ENCODE data around the gene RNF208. TPM values are rescaled to one million over a fixed set of nuclear protein-coding genes. Genes with fewer than 3 reads are reported as not detected.

RNF208 gene
- total and polyA plus RNA-seq, 4 donors = 2.0 to 66.6 (median 33.7) TPM

- 43% methylated on average over 21 of the region's 21 CpGs for WGBS (ENCODE audit: insufficient coverage)
- H3K4me3 ChIP-seq (ENCODE audit: low read depth, low read length) = peak overlapping the region; percentile 80
- no peaks in the 10 kb centered on the region for H3K27me3 ChIP-seq (ENCODE audit: control insufficient read depth, insufficient read depth, low read length)
- peak in 1 of 6 donors; percentile 12 for DNase-seq (ENCODE audit: low read depth in 4 of 6, low spot score in 6 of 6)
- no peak overlapping the region for H3K27ac ChIP-seq (ENCODE audit: low read depth, low read length)
- peaks cover 37% of the 10 kb centered on the region for H3K36me3 ChIP-seq (ENCODE audit: control insufficient read depth, insufficient read depth, low read length)
- peaks cover 26% of the 10 kb centered on the region for H3K4me1 ChIP-seq (ENCODE audit: control insufficient read depth, insufficient read depth, low read length)
- H3K9me3 ChIP-seq (ENCODE audit: control insufficient read depth, insufficient read depth, low read length) = no peaks in the 10 kb centered on the region
Observed at GRCh38 chr9:137253717-137254623, 31.9 kb upstream of the RNF208 start.

GRCh38 chr9:137252555-137253506 lies 30.8 kb upstream of the RNF208 start:
- Histone ChIP-seq H3K27ac (ENCODE audit: low read depth, low read length) (no peak overlapping the region), H3K36me3 (ENCODE audit: control insufficient read depth, insufficient read depth, low read length) (peaks cover 28% of the 10 kb centered on the region), H3K4me3 (ENCODE audit: low read depth, low read length) (no peak overlapping the region), H3K27me3 (ENCODE audit: control insufficient read depth, insufficient read depth, low read length) (no peaks in the 10 kb centered on the region), H3K9me3 (ENCODE audit: control insufficient read depth, insufficient read depth, low read length) (no peaks in the 10 kb centered on the region), H3K4me1 (ENCODE audit: control insufficient read depth, insufficient read depth, low read length) (peaks cover 26% of the 10 kb centered on the region)
- DNase-seq (ENCODE audit: low read depth in 4 of 6, low spot score in 6 of 6) = no peak
- 81% methylated on average over 33 of the region's 35 CpGs for WGBS (ENCODE audit: insufficient coverage)

DNA sequence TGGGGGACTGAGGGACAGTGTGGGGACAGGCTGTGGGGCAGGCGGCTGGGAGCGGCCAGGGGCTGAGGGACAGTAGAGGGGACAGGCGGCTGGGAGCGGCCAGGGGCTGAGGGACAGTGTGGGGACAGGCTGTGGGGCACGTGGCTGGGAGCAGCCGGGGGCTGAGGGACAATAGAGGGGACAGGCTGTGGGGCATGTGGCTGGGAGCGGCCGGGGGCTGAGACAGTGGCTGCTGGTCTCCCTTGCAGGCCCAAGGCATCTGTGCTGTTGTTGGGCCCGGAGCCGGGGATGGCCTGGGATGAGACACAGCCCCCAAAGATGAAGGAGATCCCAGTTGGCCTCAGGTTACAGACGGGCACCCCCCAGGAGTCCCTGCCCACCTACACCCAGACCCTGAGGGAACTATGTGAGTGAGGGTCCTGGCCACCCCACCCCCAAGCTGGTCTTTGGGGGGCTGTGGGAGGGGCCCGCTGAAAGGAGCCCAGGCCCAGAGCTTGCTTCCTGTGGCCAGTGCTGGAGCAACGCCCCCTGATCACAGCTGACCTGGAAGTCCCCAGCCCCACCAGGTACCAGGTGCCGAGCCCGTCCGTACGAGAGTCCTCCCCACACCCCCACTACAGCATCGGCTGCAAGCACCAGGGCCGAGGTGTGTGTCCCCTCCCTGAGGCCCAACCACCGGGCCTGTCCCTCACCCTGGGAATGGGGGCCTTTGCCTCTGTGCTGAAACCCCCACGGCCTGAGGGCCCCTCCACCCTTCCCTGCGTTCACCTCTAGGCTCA lies 29.6 kb upstream of the RNF208 start:
- no peaks in the 10 kb centered on the region for H3K9me3 ChIP-seq (ENCODE audit: control insufficient read depth, insufficient read depth, low read length)
- DNase-seq (ENCODE audit: low read depth in 4 of 6, low spot score in 6 of 6) = no peak
- peaks cover 20% of the 10 kb centered on the region for H3K36me3 ChIP-seq (ENCODE audit: control insufficient read depth, insufficient read depth, low read length)
- no peak overlapping the region for H3K4me3 ChIP-seq (ENCODE audit: low read depth, low read length)
- no peak overlapping the region for H3K27ac ChIP-seq (ENCODE audit: low read depth, low read length)
- WGBS (ENCODE audit: insufficient coverage) = 65% methylated on average over 16 of the region's 22 CpGs
- no peaks in the 10 kb centered on the region for H3K27me3 ChIP-seq (ENCODE audit: control insufficient read depth, insufficient read depth, low read length)
- H3K4me1 ChIP-seq (ENCODE audit: control insufficient read depth, insufficient read depth, low read length) = peaks cover 21% of the 10 kb centered on the region

DNA sequence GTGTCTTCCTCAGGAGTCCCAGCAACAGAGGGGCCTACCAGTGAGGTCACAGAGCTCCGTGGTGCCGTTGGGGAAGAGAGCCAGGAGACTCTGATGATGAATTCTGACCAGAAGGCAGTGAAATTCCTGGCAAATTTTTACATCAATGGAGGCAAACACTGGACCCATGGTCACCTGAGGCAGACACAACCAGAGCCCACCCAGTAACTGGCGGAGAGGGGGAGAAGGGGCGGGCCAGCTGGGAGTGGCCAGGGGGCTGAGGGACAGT lies 29.1 kb upstream of the RNF208 start, which contains the start of gene STPG3:
Gene STPG3, plus strand, starts transcription at position 93 of the 268 bp plus-strand sequence. Its CDS starts 1 bp downstream, at position 94.
- Histone ChIP-seq H3K4me1 (ENCODE audit: control insufficient read depth, insufficient read depth, low read length) (peaks cover 16% of the 10 kb centered on the region), H3K4me3 (ENCODE audit: low read depth, low read length) (no peak within 1 kb of the TSS), H3K36me3 (ENCODE audit: control insufficient read depth, insufficient read depth, low read length) (peaks cover 15% of the 10 kb centered on the region), H3K9me3 (ENCODE audit: control insufficient read depth, insufficient read depth, low read length) (no peaks in the 10 kb centered on the region), H3K27me3 (ENCODE audit: control insufficient read depth, insufficient read depth, low read length) (no peaks in the 10 kb centered on the region), H3K27ac (ENCODE audit: low read depth, low read length) (no peak within 1 kb of the TSS)
- DNase-seq (ENCODE audit: low read depth in 4 of 6, low spot score in 6 of 6) = no peak
- 49% methylated on average over 4 of the region's 4 CpGs for WGBS (ENCODE audit: insufficient coverage)

DNA sequence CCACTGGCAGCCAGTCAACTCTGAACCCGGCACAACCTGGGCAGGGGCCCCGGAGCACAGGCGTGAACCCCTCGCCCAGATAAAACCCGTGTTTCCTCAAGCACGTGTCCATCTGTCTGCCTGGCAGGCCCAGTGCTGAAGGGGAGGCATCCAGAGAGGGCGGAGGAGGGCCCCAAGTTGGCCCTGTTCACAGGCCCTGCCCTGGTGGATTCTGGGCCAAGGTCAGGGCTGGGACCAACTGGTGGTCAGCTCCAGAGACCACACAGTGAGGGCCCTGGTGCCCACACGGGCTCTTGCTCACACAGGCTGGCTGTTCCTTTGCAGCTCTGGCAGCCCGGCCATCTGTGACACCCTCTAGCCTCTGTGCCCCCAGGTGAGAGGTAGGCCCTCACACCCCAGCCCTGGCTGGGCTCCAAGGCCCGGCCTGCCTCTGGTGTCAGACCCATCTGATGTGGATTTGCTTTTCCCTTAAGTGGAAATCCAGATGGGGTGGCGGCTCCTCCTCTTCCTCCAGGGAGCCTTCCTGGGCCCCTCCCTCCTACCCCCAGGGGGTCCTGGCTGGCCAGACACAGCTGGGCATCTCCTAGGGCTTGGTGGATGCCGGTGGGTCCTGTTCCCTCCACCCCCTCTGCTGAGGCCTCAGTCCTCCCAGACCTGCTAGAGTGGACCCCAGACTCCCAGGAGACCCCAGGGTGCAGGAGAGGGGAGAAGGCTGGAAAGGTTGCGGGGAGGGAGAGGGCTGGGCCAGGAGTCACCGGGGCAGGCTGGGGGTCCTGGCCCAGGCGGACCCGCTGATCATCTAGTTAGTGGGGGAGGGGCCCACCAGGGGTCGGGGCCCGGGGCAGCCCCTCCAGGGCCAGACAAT lies 28.5 kb upstream of the RNF208 start:
- 67% methylated on average over 14 of the region's 18 CpGs for WGBS (ENCODE audit: insufficient coverage)
- Histone ChIP-seq H3K27me3 (ENCODE audit: control insufficient read depth, insufficient read depth, low read length) (no peaks in the 10 kb centered on the region), H3K9me3 (ENCODE audit: control insufficient read depth, insufficient read depth, low read length) (no peaks in the 10 kb centered on the region), H3K27ac (ENCODE audit: low read depth, low read length) (no peak overlapping the region), H3K36me3 (ENCODE audit: control insufficient read depth, insufficient read depth, low read length) (peaks cover 11% of the 10 kb centered on the region), H3K4me1 (ENCODE audit: control insufficient read depth, insufficient read depth, low read length) (peaks cover 12% of the 10 kb centered on the region), H3K4me3 (ENCODE audit: low read depth, low read length) (no peak overlapping the region)
- DNase-seq (ENCODE audit: low read depth in 4 of 6, low spot score in 6 of 6) = no peak

GRCh38 chr9:137247916-137248175 lies 25.8 kb upstream of the RNF208 start:
- no peaks in the 10 kb centered on the region for H3K27me3 ChIP-seq (ENCODE audit: control insufficient read depth, insufficient read depth, low read length)
- H3K4me1 ChIP-seq (ENCODE audit: control insufficient read depth, insufficient read depth, low read length) = peaks cover 28% of the 10 kb centered on the region
- peaks cover 26% of the 10 kb centered on the region for H3K36me3 ChIP-seq (ENCODE audit: control insufficient read depth, insufficient read depth, low read length)
- H3K9me3 ChIP-seq (ENCODE audit: control insufficient read depth, insufficient read depth, low read length) = no peaks in the 10 kb centered on the region
- H3K4me3 ChIP-seq (ENCODE audit: low read depth, low read length) = no peak overlapping the region
- DNase-seq (ENCODE audit: low read depth in 4 of 6, low spot score in 6 of 6) = no peak
- 76% methylated on average over 4 of the region's 6 CpGs for WGBS (ENCODE audit: insufficient coverage)
- no peak overlapping the region for H3K27ac ChIP-seq (ENCODE audit: low read depth, low read length)

DNA sequence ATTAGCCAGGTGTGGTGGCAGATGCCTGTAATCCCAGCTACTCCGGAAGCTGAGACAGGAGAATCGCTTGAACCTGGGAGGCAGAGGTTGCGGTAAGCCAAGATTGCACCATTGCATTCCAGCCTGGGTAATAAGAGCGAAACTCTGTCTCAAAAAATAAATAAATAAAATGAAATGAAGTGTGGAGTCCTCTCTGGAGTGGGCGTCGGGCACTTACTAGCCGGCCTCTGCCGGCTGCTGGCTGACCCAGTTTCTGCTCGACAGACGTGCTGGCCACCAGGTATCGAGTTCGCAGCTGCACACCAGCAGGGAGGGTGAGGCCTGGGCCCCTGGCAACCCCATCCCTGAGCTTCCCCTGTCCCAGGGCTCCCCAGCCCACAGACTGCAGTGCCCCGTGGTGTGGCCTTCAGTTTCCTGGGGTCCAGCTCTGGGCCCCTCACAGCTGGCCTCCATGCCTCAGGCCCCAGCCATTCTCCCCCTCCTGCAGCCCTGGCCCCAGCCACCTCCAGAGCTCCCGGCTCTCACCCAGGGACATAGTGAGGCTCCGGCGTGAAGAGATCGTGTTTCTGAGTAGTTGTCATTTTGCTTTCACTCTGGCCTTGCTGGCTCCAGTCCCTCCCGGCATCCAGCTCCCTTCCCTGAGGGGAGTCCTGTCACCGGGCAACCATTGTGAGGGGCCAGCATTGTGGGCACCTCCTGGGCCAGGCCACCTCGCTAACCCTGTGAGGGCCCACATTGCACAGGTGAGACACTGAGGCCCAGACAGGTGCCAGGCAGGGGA lies 25.3 kb upstream of the RNF208 start:
- WGBS (ENCODE audit: insufficient coverage) = 65% methylated on average over 18 of the region's 20 CpGs
- peaks cover 33% of the 10 kb centered on the region for H3K4me1 ChIP-seq (ENCODE audit: control insufficient read depth, insufficient read depth, low read length)
- H3K4me3 ChIP-seq (ENCODE audit: low read depth, low read length) = no peak overlapping the region
- H3K36me3 ChIP-seq (ENCODE audit: control insufficient read depth, insufficient read depth, low read length) = peaks cover 29% of the 10 kb centered on the region
- no peak for DNase-seq (ENCODE audit: low read depth in 4 of 6, low spot score in 6 of 6)
- no peaks in the 10 kb centered on the region for H3K9me3 ChIP-seq (ENCODE audit: control insufficient read depth, insufficient read depth, low read length)
- no peak overlapping the region for H3K27ac ChIP-seq (ENCODE audit: low read depth, low read length)
- H3K27me3 ChIP-seq (ENCODE audit: control insufficient read depth, insufficient read depth, low read length) = no peaks in the 10 kb centered on the region
